ENCODE results near the gene PRRG1.
"Not testable (repeated sequence)": the region's sequence is repeated elsewhere in the genome, so short reads cannot be mapped to it uniquely, and the experiment has no call there.

Gene PRRG1

GRCh38 chrX:37349221-37350033 is at the start of gene PRRG1:
TSS of gene PRRG1 (plus strand) at chrX:37349364. CDS start at chrX:37406250, 56,886 bp downstream.
- FAIRE-seq = no peak

GRCh38 chrX:37302569-37302968 is 46.6 kb upstream of the PRRG1 start:
- FAIRE-seq = no peak
- DNase-seq (ENCODE audit: low spot score) = no peak

More at GRCh38 chrX:37349221-37350033, at the start of gene PRRG1:
- peak; percentile 68 for DNase-seq (ENCODE audit: low spot score)

GRCh38 chrX:37305238-37305637 is 43.9 kb upstream of the PRRG1 start:
- FAIRE-seq; DNase-seq (ENCODE audit: low spot score): not testable (repeated sequence)

- FAIRE-seq (peak; percentile 98), DNase-seq (ENCODE audit: low spot score) (peak; percentile 83)
These were observed 34.6 kb upstream of the PRRG1 start for GRCh38 chrX:37314531-37314930.

- FAIRE-seq (peak; percentile 83), DNase-seq (ENCODE audit: low spot score) (peak; percentile 62)
These were observed 33.5 kb upstream of the PRRG1 start for GRCh38 chrX:37315511-37316248.

GRCh38 chrX:37320541-37321203 is 28.5 kb upstream of the PRRG1 start:
- DNase-seq (ENCODE audit: low spot score) = no peak
- FAIRE-seq = no peak

- DNase-seq (ENCODE audit: low spot score) = no peak
- FAIRE-seq = no peak
These were observed 18.5 kb upstream of the PRRG1 start for GRCh38 chrX:37330642-37331041.

GRCh38 chrX:37331546-37331945 is 17.6 kb upstream of the PRRG1 start:
- FAIRE-seq = no peak
- DNase-seq (ENCODE audit: low spot score) = no peak

GRCh38 chrX:37332055-37332454 is 17.1 kb upstream of the PRRG1 start:
- DNase-seq (ENCODE audit: low spot score) (no peak), FAIRE-seq (no peak)

- DNase-seq (ENCODE audit: low spot score) = no peak
- FAIRE-seq = no peak
These were observed 16.0 kb upstream of the PRRG1 start for GRCh38 chrX:37332987-37333658.

- FAIRE-seq (peak; percentile 80), DNase-seq (ENCODE audit: low spot score) (peak; percentile 17)
These were observed 1.7 kb upstream of the PRRG1 start for GRCh38 chrX:37347420-37347819.

GRCh38 chrX:37348231-37348970 is 763 bp upstream of the PRRG1 start:
- DNase-seq (ENCODE audit: low spot score) (peak; percentile 35), FAIRE-seq (peak; percentile 72)

- DNase-seq (ENCODE audit: low spot score) (no peak), FAIRE-seq (no peak)
These were observed 268 bp upstream of the PRRG1 start for GRCh38 chrX:37348971-37349220.

GRCh38 chrX:37350034-37350365 is 836 bp downstream of the PRRG1 start:
- FAIRE-seq (no peak), DNase-seq (ENCODE audit: low spot score) (peak; percentile 15)

- DNase-seq (ENCODE audit: low spot score) = no peak
- no peak for FAIRE-seq
These were observed 4.5 kb downstream of the PRRG1 start for GRCh38 chrX:37353646-37354045.

GRCh38 chrX:37357436-37357835 is 8.3 kb downstream of the PRRG1 start:
- FAIRE-seq = no peak
- DNase-seq (ENCODE audit: low spot score) = no peak

- DNase-seq (ENCODE audit: low spot score) (no peak), FAIRE-seq (no peak)
These were observed 12.4 kb downstream of the PRRG1 start for GRCh38 chrX:37361596-37361995.

GRCh38 chrX:37364666-37365065 is 15.5 kb downstream of the PRRG1 start:
- DNase-seq (ENCODE audit: low spot score) = no peak
- no peak for FAIRE-seq

GRCh38 chrX:37367946-37368345 is 18.8 kb downstream of the PRRG1 start:
- DNase-seq (ENCODE audit: low spot score) (no peak), FAIRE-seq (no peak)

- DNase-seq (ENCODE audit: low spot score) (no peak), FAIRE-seq (no peak)
These were observed 21.5 kb downstream of the PRRG1 start for GRCh38 chrX:37370499-37371141.

GRCh38 chrX:37371578-37371991 is 22.4 kb downstream of the PRRG1 start:
- DNase-seq (ENCODE audit: low spot score) (no peak), FAIRE-seq (no peak)
